K562 (cell line): Measurements from ENCODE around the gene SPRY4. TPM values are rescaled to one million over a fixed set of nuclear protein-coding genes. Genes with fewer than 3 reads are reported as not detected.

Source experiments
- ARID3B ChIP-seq: fragments of 250-450 bp; sonication (Bioruptor Pico); IDR thresholded peaks from 2 replicates; pipeline ENCODE4 v1.4.0; 2020; ENCODE audit warnings: borderline replicate concordance
- BCOR ChIP-seq: fragments of 450-650 bp; IDR thresholded peaks from 2 replicates; pipeline ENCODE4 v1.6.1; 2016
- BDP1 ChIP-seq: IDR thresholded peaks from 3 replicates; pipeline ENCODE4 v1.6.1; 2011; ENCODE audit not compliant: insufficient read length, insufficient read depth
- CREB3L1 ChIP-seq: fragments of 450-650 bp; IDR thresholded peaks from 2 replicates; pipeline ENCODE4 v1.6.1; 2014; ENCODE audit warnings: low read depth, mild to moderate bottlenecking, moderate library complexity, borderline replicate concordance
- ETS2 ChIP-seq: IDR thresholded peaks from 2 replicates; pipeline ENCODE4 v1.6.1; 2016; ENCODE audit warnings: borderline replicate concordance, missing genetic modification characterization, mild to moderate bottlenecking, moderate library complexity, missing compliant biosample characterization; ENCODE audit not compliant: poor library complexity, severe bottlenecking
- EWSR1 ChIP-seq: fragments of 450-650 bp; IDR thresholded peaks from 2 replicates; pipeline ENCODE4 v1.6.1; 2018; ENCODE audit warnings: borderline replicate concordance, mild to moderate bottlenecking, low read depth, moderate library complexity; ENCODE audit not compliant: partially characterized antibody
- FOXJ3 ChIP-seq: sonication (generic); formaldehyde crosslinking; IDR thresholded peaks from 2 replicates; pipeline ENCODE4 v1.4.0; 2020; ENCODE audit warnings: mild to moderate bottlenecking, missing genetic modification reagents
- HDGF ChIP-seq: fragments of 450-650 bp; IDR thresholded peaks from 2 replicates; pipeline ENCODE4 v1.6.1; 2016
- IRF2 ChIP-seq: sonication (generic); formaldehyde crosslinking; IDR thresholded peaks from 2 replicates; pipeline ENCODE4 v1.8.1; 2022; ENCODE audit warnings: mild to moderate bottlenecking, missing genetic modification reagents
- NCOA6 ChIP-seq: fragments of 450-650 bp; IDR thresholded peaks from 2 replicates; pipeline ENCODE4 v1.6.1; 2017; ENCODE audit warnings: mild to moderate bottlenecking
- NFRKB ChIP-seq: fragments of 450-650 bp; IDR thresholded peaks from 2 replicates; pipeline ENCODE4 v1.6.1; 2016; ENCODE audit warnings: low read depth
- STAT6 ChIP-seq: sonication (generic); formaldehyde crosslinking; IDR thresholded peaks from 2 replicates; pipeline ENCODE4 v1.8.1; 2023; ENCODE audit warnings: mild to moderate bottlenecking, missing genetic modification reagents
- TAF7 ChIP-seq: fragments of 450-650 bp; IDR thresholded peaks from 2 replicates; pipeline ENCODE4 v1.6.1; 2016; ENCODE audit warnings: missing genetic modification characterization, missing compliant biosample characterization
- TEAD1 ChIP-seq, 2 experiments: fragments of 450-650 bp in 1 of 2; sonication (generic) in 1 of 2; formaldehyde crosslinking; IDR thresholded peaks; 2 replicates each; pipeline versions ENCODE4 v1.4.0 to v1.8.0; 2020 to 2022; ENCODE audit warnings: mild to moderate bottlenecking in 2 of 2, missing genetic modification reagents in 1 of 2
- TEAD2 ChIP-seq: fragments of 450-650 bp; IDR thresholded peaks from 2 replicates; pipeline ENCODE4 v1.6.1; 2016; ENCODE audit warnings: missing genetic modification characterization, control low read depth, missing compliant biosample characterization
- ZNF165 ChIP-seq: fragments of 250-450 bp; sonication (Bioruptor Pico); IDR thresholded peaks from 2 replicates; pipeline ENCODE4 v1.4.0; 2020; ENCODE audit warnings: borderline replicate concordance
- ZNF668 ChIP-seq: fragments of 250-450 bp; sonication (Bioruptor Pico); IDR thresholded peaks from 2 replicates; pipeline ENCODE4 v1.8.0; 2022; ENCODE audit warnings: mild to moderate bottlenecking, inconsistent platforms
- polyA plus RNA-seq, 8 experiments: library from polyadenylated mRNA; depleted of rRNA in 4 of 8; stranded (reverse) in 5 of 8; unstranded in 3 of 8; fragments of >200 nt; fragmentation: Nextera tagmentation in 2 of 8; fragmentation: Illumina TruSeq in 1 of 8; extraction: Ambion mirVana in 2 of 8; extraction: Trizol in 1 of 8; gene quantifications; 2 replicates each; pipeline versions ENCODE4 v1.2.1 to v1.2.3, GENCODE V29; 2011 to 2014; ENCODE audit warnings: inconsistent platforms in 1 of 8, missing spikeins in 1 of 8
- total RNA-seq, 7 experiments: library from RNA; depleted of rRNA in 6 of 7; stranded (reverse); fragments of >200 nt in 6 of 7; fragmentation: Illumina TruSeq in 2 of 7; extraction: Trizol in 2 of 7; gene quantifications; 2 replicates each; pipeline versions ENCODE4 v1.2.1 to v1.2.3, GENCODE V29; 2011 to 2021; ENCODE audit warnings: low replicate concordance in 1 of 7
- TF ChIP-seq, protein P1 (sequence below): fragments of 450-650 bp; IDR thresholded peaks from 2 replicates; pipeline ENCODE4 v1.6.1; 2018; ENCODE audit warnings: mild to moderate bottlenecking, low read depth; ENCODE audit not compliant: partially characterized antibody

Gene SPRY4
- total and polyA plus RNA-seq, 9 of the 15 experiments (the other 6 are each of a cell fraction or from before 2014, with no cell fraction given) = 2.6 to 24.2 (median 9.5) TPM

- TF ChIP-seq TEAD1 (CRISPR knock-in tag; IDR thresholded peaks at IDR 0.05) (no peak; a peak in 1 of 4 replicates), ETS2 (tag) (peak; percentile 71), BCOR (no peak), NFRKB (no peak), EWSR1 (no peak), NCOA6 (peak; percentile 61; the same call in 1 of the 2 replicates), IRF2 (CRISPR knock-in tag) (no peak), CREB3L1 (no peak), TEAD2 (tag) (no peak), ZNF165 (CRISPR knock-in tag) (no peak), HDGF (no peak), STAT6 (no peak), ARID3B (CRISPR knock-in tag) (no peak), TAF7 (tag) (no peak), FOXJ3 (CRISPR knock-in tag) (no peak), BDP1 (no peak), ZNF668 (CRISPR knock-in tag) (no peak)
- TF ChIP-seq, protein P1, sequence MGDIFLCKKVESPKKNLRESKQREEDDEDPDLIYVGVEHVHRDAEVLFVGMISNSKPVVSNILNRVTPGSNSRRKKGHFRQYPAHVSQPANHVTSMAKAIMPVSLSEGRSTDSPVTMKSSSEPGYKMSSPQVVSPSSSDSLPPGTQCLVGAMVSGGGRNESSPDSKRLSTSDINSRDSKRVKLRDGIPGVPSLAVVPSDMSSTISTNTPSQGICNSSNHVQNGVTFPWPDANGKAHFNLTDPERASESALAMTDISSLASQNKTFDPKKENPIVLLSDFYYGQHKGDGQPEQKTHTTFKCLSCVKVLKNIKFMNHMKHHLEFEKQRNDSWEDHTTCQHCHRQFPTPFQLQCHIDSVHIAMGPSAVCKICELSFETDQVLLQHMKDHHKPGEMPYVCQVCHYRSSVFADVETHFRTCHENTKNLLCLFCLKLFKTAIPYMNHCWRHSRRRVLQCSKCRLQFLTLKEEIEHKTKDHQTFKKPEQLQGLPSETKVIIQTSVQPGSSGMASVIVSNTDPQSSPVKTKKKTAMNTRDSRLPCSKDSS = no peak
Observed at GRCh38 chr5:142356716-142357468, 32.1 kb upstream of the SPRY4 start (continued).
